ENCODE data around the gene HGS.

- TF ChIP-seq EZH2phosphoT487 (IDR thresholded peaks at IDR 0.05; ENCODE audit: insufficient read depth, low read depth), result no peak
- TF ChIP-seq EZH2 (IDR thresholded peaks at IDR 0.05; ENCODE audit: insufficient read depth, poor library complexity, severe bottlenecking), result no peak
Observed at GRCh38 chr17:81681672-81682071, 2.1 kb upstream of the HGS start.
